Fibroblast of lung (primary cell): ENCODE data around the gene HNF4A. TPM values are rescaled to one million over a fixed set of nuclear protein-coding genes. Genes with fewer than 3 reads are reported as not detected.

ENCODE experiments used
- DNase-seq, 2 donors: peaks; one replicate each; pipeline versions ENCODE4 v3.0.0 to v3.0.0-alpha.2; 2010; ENCODE audit warnings: low read depth in 2 of 2
- H2AFZ ChIP-seq: 2 replicates; pipeline ENCODE4 v1.5.1; 2012; ENCODE audit warnings: low read length, control low read depth, inconsistent platforms
- H3K27ac ChIP-seq: 2 replicates; pipeline ENCODE4 v1.5.1; 2011; ENCODE audit warnings: low read length, control low read depth; ENCODE audit not compliant: insufficient read depth
- H3K27me3 ChIP-seq: 2 replicates; pipeline ENCODE4 v1.5.1; 2011; ENCODE audit warnings: mild to moderate bottlenecking, low read length; ENCODE audit not compliant: control insufficient read depth, insufficient read depth
- H3K36me3 ChIP-seq: 2 replicates; pipeline ENCODE4 v1.5.1; 2011; ENCODE audit warnings: low read length; ENCODE audit not compliant: control insufficient read depth, insufficient read depth
- H3K4me1 ChIP-seq: 2 replicates; pipeline ENCODE4 v1.5.1; 2011; ENCODE audit warnings: low read length; ENCODE audit not compliant: control insufficient read depth, insufficient read depth; ENCODE audit errors: extremely low read depth
- H3K4me2 ChIP-seq: 2 replicates; pipeline ENCODE4 v1.5.1; 2011; ENCODE audit warnings: low read length, control low read depth; ENCODE audit not compliant: insufficient read depth; ENCODE audit errors: extremely low read depth
- H3K4me3 ChIP-seq, 4 experiments: fragments of 200-600 bp in 1 of 4; sonication (generic) in 1 of 4; replicated peaks in 1 of 4; 2 replicates each; pipeline ENCODE4 v1.5.1; 2011 to 2016; ENCODE audit warnings: low read length in 4 of 4, low read depth in 3 of 4, mild to moderate bottlenecking in 3 of 4, control low read depth in 2 of 4, inconsistent platforms in 1 of 4, mixed read lengths in 1 of 4; ENCODE audit not compliant: insufficient read depth in 1 of 4; ENCODE audit errors: control extremely low read depth in 1 of 4
- H3K79me2 ChIP-seq: 2 replicates; pipeline ENCODE4 v1.5.1; 2012; ENCODE audit warnings: mild to moderate bottlenecking, low read length, inconsistent platforms; ENCODE audit not compliant: control insufficient read depth, insufficient read depth
- H3K9ac ChIP-seq: 2 replicates; pipeline ENCODE4 v1.5.1; 2011; ENCODE audit warnings: mild to moderate bottlenecking, low read length, control low read depth; ENCODE audit not compliant: insufficient read depth
- H3K9me3 ChIP-seq: 2 replicates; pipeline ENCODE4 v1.5.1; 2012; ENCODE audit warnings: low read depth, low read length; ENCODE audit not compliant: control insufficient read depth, insufficient read depth
- H4K20me1 ChIP-seq: 2 replicates; pipeline ENCODE4 v1.5.1; 2011; ENCODE audit warnings: low read length; ENCODE audit not compliant: control insufficient read depth, insufficient read depth; ENCODE audit errors: extremely low read depth
- CTCF ChIP-seq, 2 donors: IDR thresholded peaks in 1 of 2; conservative IDR thresholded peaks in 1 of 2; 1 replicate in 1 of 2; 2 replicates in 1 of 2; pipeline ENCODE4 v1.5.1; 2011 to 2012; ENCODE audit warnings: low read length in 2 of 2, control low read depth in 1 of 2, inconsistent platforms in 1 of 2, low read depth in 1 of 2, mild to moderate bottlenecking in 1 of 2
- EZH2 ChIP-seq: IDR thresholded peaks from 2 replicates; pipeline ENCODE4 v1.5.1; 2012; ENCODE audit warnings: low read length, control low read depth, mild to moderate bottlenecking; ENCODE audit errors: missing control alignments
- polyA plus RNA-seq, 2 donors: library from polyadenylated mRNA; depleted of rRNA in 1 of 2; stranded (reverse) in 1 of 2; unstranded in 1 of 2; fragments of >200 nt; gene quantifications; 2 replicates each; pipeline ENCODE4 v1.2.1, GENCODE V29; 2011 to 2012; ENCODE audit warnings: missing spikeins in 1 of 2
- total RNA-seq: library from RNA; depleted of rRNA; stranded (reverse); fragments of >200 nt; gene quantifications from 2 replicates; pipeline ENCODE4 v1.2.1, GENCODE V29; 2014

HNF4A gene
- total and polyA plus RNA-seq, 2 donors (not counting 1 experiment from before 2014, with no cell fraction given): not detected

- Histone ChIP-seq H3K4me3 (no peak overlapping the region), H3K9ac (no peak overlapping the region), H3K36me3 (no peaks in the 10 kb centered on the region), H4K20me1 (no peaks in the 10 kb centered on the region), H3K4me2 (no peak overlapping the region), H3K27ac (no peak overlapping the region), H3K79me2 (no peaks in the 10 kb centered on the region), H3K4me1 (no peaks in the 10 kb centered on the region), H3K9me3 (no peaks in the 10 kb centered on the region), H2AFZ (no peak overlapping the region), H3K27me3 (peaks cover 15% of the 10 kb centered on the region)
- DNase-seq: no peak
- TF ChIP-seq EZH2 (no peak), CTCF (conservative IDR thresholded peaks at IDR 0.05 in 1 of 2, IDR thresholded peaks at IDR 0.05 in 1 of 2; ENCODE audit: low read depth in 1 of 2, low read length in 2 of 2) (no peak)
These were observed 108.0 kb downstream of the HNF4A start for GRCh38 chr20:44463466-44463865.

- H3K4me3 ChIP-seq: no peak overlapping the region
- no peaks in the 10 kb centered on the region for H3K36me3 ChIP-seq
- DNase-seq: no peak
- H4K20me1 ChIP-seq: no peaks in the 10 kb centered on the region
- no peak overlapping the region for H3K9ac ChIP-seq
- H3K27ac ChIP-seq: no peak overlapping the region
- TF ChIP-seq EZH2 (no peak), CTCF (conservative IDR thresholded peaks at IDR 0.05 in 1 of 2, IDR thresholded peaks at IDR 0.05 in 1 of 2; ENCODE audit: low read depth in 1 of 2, low read length in 2 of 2) (no peak)
- no peak overlapping the region for H3K4me2 ChIP-seq
- H3K4me1 ChIP-seq: no peaks in the 10 kb centered on the region
- no peaks in the 10 kb centered on the region for H3K79me2 ChIP-seq
- H3K9me3 ChIP-seq: no peaks in the 10 kb centered on the region
- H2AFZ ChIP-seq: no peak overlapping the region
- peaks cover 15% of the 10 kb centered on the region for H3K27me3 ChIP-seq
These were observed 109.0 kb downstream of the HNF4A start for GRCh38 chr20:44464514-44464913.

GRCh38 chr20:44465001-44465560, 109.6 kb downstream of the HNF4A start:
- no peak overlapping the region for H3K4me2 ChIP-seq

More at GRCh38 chr20:44465001-44465560, 109.6 kb downstream of the HNF4A start:
- no peaks in the 10 kb centered on the region for H4K20me1 ChIP-seq
- no peaks in the 10 kb centered on the region for H3K36me3 ChIP-seq
- H3K9ac ChIP-seq: no peak overlapping the region
- H3K27ac ChIP-seq: no peak overlapping the region
- H3K79me2 ChIP-seq: no peaks in the 10 kb centered on the region
- no peak for TF ChIP-seq EZH2
- no peak for TF ChIP-seq CTCF (conservative IDR thresholded peaks at IDR 0.05 in 1 of 2, IDR thresholded peaks at IDR 0.05 in 1 of 2; ENCODE audit: low read depth in 1 of 2, low read length in 2 of 2)
- no peaks in the 10 kb centered on the region for H3K4me1 ChIP-seq
- no peak for DNase-seq
- H3K9me3 ChIP-seq: no peaks in the 10 kb centered on the region
- H3K4me3 ChIP-seq: no peak overlapping the region
- H2AFZ ChIP-seq: no peak overlapping the region
- H3K27me3 ChIP-seq: peaks cover 15% of the 10 kb centered on the region
